ENCODE measurements around the gene CEP85.

CEP85 gene, protein sequence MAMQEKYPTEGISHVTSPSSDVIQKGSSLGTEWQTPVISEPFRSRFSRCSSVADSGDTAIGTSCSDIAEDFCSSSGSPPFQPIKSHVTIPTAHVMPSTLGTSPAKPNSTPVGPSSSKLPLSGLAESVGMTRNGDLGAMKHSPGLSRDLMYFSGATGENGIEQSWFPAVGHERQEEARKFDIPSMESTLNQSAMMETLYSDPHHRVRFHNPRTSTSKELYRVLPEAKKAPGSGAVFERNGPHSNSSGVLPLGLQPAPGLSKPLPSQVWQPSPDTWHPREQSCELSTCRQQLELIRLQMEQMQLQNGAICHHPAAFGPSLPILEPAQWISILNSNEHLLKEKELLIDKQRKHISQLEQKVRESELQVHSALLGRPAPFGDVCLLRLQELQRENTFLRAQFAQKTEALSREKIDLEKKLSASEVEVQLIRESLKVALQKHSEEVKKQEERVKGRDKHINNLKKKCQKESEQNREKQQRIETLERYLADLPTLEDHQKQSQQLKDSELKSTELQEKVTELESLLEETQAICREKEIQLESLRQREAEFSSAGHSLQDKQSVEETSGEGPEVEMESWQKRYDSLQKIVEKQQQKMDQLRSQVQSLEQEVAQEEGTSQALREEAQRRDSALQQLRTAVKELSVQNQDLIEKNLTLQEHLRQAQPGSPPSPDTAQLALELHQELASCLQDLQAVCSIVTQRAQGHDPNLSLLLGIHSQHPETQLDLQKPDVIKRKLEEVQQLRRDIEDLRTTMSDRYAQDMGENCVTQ

DNA sequence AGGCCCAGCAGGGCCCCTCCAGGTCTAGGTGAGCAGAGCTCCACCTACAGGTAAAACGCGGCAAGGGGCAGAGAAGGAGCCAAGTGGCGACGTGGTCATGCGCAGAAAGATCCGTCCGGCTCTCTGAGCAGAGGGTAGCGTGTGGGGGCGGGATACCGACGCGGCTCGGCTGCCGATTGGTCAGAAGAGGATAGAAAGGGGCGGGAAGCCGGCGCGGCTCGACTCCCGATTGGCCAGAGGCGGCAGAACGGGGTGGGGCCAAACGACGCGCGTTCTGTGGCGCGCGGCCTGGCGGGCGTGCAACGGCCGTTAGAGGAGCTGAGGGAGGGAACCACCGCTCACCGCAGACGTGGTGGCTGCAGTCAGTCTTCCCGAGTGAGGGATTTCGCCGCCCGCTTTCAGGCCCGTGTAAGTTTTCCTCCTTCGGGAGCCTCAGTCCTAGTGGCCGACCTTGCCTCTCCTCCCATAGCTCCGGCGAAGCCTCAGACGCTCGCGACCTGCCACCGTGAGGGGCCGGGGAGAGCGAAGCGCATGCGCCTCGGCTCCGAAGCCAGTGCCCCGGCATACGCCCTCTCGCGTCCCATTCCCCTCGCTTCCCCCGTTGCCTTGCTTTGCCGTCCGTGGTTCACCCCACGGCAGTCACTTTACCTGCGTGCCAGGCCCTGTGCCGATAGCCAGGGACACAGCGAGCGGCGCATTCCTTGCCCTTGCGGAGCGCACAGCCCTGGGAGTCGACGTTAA is at the start of gene CEP85:
TSS of gene CEP85 (plus strand) at position 298 of the 741 bp plus-strand sequence. CDS start 5,584 bp downstream, outside the sequence.
- peak within 1 kb of the TSS; percentile 69 for H3K4me3 ChIP-seq (ENCODE audit: low read depth, low read length)
- peak; percentile 93 for TF ChIP-seq CTCF (IDR thresholded peaks at IDR 0.05; ENCODE audit: insufficient read depth, low read depth, low read length, missing control alignments)

DNA sequence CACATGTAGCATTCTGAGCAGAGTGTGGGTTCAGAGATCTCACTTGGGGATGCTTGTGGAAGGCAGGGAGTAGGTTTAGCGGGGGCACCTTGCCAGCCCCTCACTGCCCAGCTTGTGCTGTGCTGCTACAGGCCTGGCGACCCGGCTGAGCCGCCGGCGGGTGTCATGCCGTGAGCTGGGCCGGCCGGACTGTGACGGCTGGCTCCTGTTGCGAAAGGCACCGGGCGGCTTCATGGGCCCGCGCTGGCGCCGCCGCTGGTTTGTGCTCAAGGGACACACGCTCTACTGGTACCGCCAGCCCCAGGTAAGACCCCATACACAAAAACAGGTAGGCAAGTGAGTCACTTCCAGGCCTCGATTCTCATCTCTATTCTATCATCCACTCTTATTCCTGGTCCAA is 49.1 kb upstream of the CEP85 start:
- TF ChIP-seq CTCF (IDR thresholded peaks at IDR 0.05; ENCODE audit: insufficient read depth, low read depth, low read length, missing control alignments), result no peak
- H3K4me3 ChIP-seq (ENCODE audit: low read depth, low read length), result no peak overlapping the region
- no peak for DNase-seq (ENCODE audit: low read depth)

More for the DNA sequence above, at the start of gene CEP85:
- DNase-seq (ENCODE audit: low read depth), result peak; percentile 99

DNA sequence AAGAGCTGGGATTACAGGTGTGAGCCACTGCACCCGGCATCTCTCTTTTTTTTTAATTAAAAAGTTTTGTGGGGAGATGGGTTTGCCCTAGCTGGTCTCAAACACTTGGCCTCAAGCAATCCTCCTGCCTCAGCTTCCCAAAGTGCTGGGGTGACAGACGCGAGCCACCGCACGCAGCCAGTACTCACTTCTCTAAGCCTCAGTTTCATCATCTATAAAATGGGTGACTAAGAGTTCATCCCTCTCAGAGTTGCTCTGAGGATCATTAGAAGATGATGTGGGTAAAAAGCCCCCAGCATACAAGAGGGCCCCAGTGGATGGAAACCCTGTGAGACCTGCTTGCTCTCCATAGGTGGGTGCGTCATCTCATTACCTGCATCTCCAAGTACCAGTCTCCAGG is 46.1 kb upstream of the CEP85 start:
- H3K4me3 ChIP-seq (ENCODE audit: low read depth, low read length), result no peak overlapping the region
- TF ChIP-seq CTCF (IDR thresholded peaks at IDR 0.05; ENCODE audit: insufficient read depth, low read depth, low read length, missing control alignments), result no peak
- DNase-seq (ENCODE audit: low read depth), result no peak

DNA sequence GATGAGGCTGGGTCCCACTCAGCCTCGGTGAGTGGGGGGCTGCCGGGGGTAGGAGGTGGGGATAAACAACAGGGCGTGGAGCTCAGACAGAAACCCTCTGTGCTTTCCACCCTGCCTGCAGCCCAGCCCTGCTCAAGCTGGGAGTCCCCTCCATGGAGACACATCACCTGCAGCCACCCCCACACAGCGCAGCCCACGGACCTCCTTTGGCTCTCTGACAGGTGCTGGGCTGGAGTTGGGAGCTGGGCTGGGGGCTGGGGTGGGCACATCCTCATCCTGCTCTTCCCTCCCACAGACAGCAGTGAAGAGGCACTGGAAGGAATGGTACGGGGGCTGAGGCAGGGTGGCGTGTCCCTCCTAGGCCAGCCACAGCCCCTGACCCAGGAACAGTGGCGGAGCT is 45.5 kb upstream of the CEP85 start:
- DNase-seq (ENCODE audit: low read depth), result no peak
- TF ChIP-seq CTCF (IDR thresholded peaks at IDR 0.05; ENCODE audit: insufficient read depth, low read depth, low read length, missing control alignments), result no peak
- no peak overlapping the region for H3K4me3 ChIP-seq (ENCODE audit: low read depth, low read length)

- no peak for TF ChIP-seq CTCF (IDR thresholded peaks at IDR 0.05; ENCODE audit: insufficient read depth, low read depth, low read length, missing control alignments)
- H3K4me3 ChIP-seq (ENCODE audit: low read depth, low read length), result no peak overlapping the region
- DNase-seq (ENCODE audit: low read depth), result no peak
These were observed 44.7 kb upstream of the CEP85 start for GRCh38 chr1:26189331-26189730.

DNA sequence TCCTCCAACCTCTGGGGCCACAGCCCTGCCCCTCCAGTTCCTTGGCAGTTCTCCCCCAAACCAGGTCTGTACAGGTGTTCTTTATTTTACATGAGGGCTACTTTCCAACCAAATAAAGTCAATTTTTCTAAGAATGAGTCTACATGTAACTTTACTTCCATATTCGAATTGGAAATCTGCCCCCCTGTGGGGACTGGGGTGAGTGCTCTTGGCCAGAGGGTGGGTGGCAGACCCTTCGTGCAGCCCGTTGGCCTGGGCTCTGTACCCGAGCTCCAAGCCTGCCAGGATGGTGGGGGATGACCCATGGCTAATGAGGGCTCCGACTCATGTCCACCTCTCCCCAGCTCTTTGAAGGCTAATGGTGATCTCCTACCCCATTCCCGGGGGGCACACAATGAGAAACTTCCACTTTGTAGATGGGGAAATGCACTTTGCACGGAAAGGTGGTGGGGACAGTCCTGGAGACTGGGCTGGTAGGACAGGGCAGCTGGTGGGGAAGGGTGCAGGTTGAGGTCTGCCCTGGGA is 44.2 kb upstream of the CEP85 start:
- no peak for DNase-seq (ENCODE audit: low read depth)
- TF ChIP-seq CTCF (IDR thresholded peaks at IDR 0.05; ENCODE audit: insufficient read depth, low read depth, low read length, missing control alignments), result no peak
- H3K4me3 ChIP-seq (ENCODE audit: low read depth, low read length), result no peak overlapping the region

Measured in GM12865 (cell line).